DND-41 (cell line): Measurements from ENCODE around the gene IL36B.

ENCODE experiments used
- ATAC-seq: fragments of 200-7000 bp; cut with Tn5 transposase; 3 replicates; pipeline ENCODE4 v1.9.1; 2021; ENCODE audit warnings: low read depth; ENCODE audit not compliant: insufficient read depth
- DNase-seq: peaks from one replicate; pipeline ENCODE4 v3.0.0-alpha.2; 2020
- H2AFZ ChIP-seq: 2 replicates; pipeline ENCODE4 v1.6.0; 2012; ENCODE audit warnings: low read depth, low read length
- H3K27ac ChIP-seq: 2 replicates; pipeline ENCODE4 v1.5.1; 2012; ENCODE audit warnings: low read length, inconsistent platforms
- H3K27me3 ChIP-seq: fragments of 200-600 bp; sonication (generic); 2 replicates; pipeline ENCODE4 v1.6.0; 2012; ENCODE audit warnings: low read length, mild to moderate bottlenecking, inconsistent platforms; ENCODE audit not compliant: insufficient read depth, poor library complexity
- H3K36me3 ChIP-seq: 2 replicates; pipeline ENCODE4 v1.5.1; 2012; ENCODE audit warnings: low read length, inconsistent platforms; ENCODE audit not compliant: insufficient read depth
- H3K4me1 ChIP-seq: 2 replicates; pipeline ENCODE4 v1.5.1; 2012; ENCODE audit warnings: mild to moderate bottlenecking, low read length; ENCODE audit not compliant: insufficient read depth
- H3K4me2 ChIP-seq: 2 replicates; pipeline ENCODE4 v1.6.0; 2012; ENCODE audit warnings: mild to moderate bottlenecking, moderate library complexity, low read length, inconsistent platforms; ENCODE audit not compliant: insufficient read depth
- H3K4me3 ChIP-seq, 2 experiments: fragments of 200-600 bp in 1 of 2; shearing (Covaris generic) in 1 of 2; 2 replicates each; pipeline ENCODE4 v1.5.1; 2012 to 2016; ENCODE audit warnings: inconsistent platforms in 2 of 2, low read length in 2 of 2, mild to moderate bottlenecking in 2 of 2, low read depth in 1 of 2, moderate library complexity in 1 of 2
- H3K79me2 ChIP-seq: 2 replicates; pipeline ENCODE4 v1.6.0; 2012; ENCODE audit warnings: low read length, inconsistent platforms; ENCODE audit not compliant: insufficient read depth
- H3K9ac ChIP-seq: 2 replicates; pipeline ENCODE4 v1.6.0; 2012; ENCODE audit warnings: low read depth, mild to moderate bottlenecking, inconsistent platforms, low read length, moderate library complexity
- H3K9me3 ChIP-seq: 2 replicates; pipeline ENCODE4 v1.5.1; 2012; ENCODE audit warnings: low read length, moderate library complexity, mild to moderate bottlenecking, inconsistent platforms; ENCODE audit not compliant: insufficient read depth, severe bottlenecking
- H4K20me1 ChIP-seq: 2 replicates; pipeline ENCODE4 v1.6.0; 2012; ENCODE audit warnings: low read length; ENCODE audit not compliant: insufficient read depth
- CTCF ChIP-seq: IDR thresholded peaks from 2 replicates; pipeline ENCODE4 v1.5.1; 2012; ENCODE audit warnings: borderline replicate concordance, low read length, moderate library complexity, mild to moderate bottlenecking; ENCODE audit not compliant: poor library complexity, severe bottlenecking; ENCODE audit errors: extremely low read depth
- EZH2 ChIP-seq: IDR thresholded peaks from 3 replicates; pipeline ENCODE4 v1.6.1; 2012; ENCODE audit warnings: borderline replicate concordance, low read depth, mild to moderate bottlenecking, moderate library complexity, low read length, inconsistent platforms; ENCODE audit not compliant: severe bottlenecking

IL36B gene

GRCh38 chr2:113015655-113016054 lies 37.0 kb downstream of the IL36B start:
- no peak overlapping the region for H3K27ac ChIP-seq
- H4K20me1 ChIP-seq: no peaks in the 10 kb centered on the region
- H3K4me1 ChIP-seq: no peaks in the 10 kb centered on the region
- no peak overlapping the region for H3K4me2 ChIP-seq
- peaks cover 3% of the 10 kb centered on the region for H3K27me3 ChIP-seq
- ATAC-seq: no peak
- no peak overlapping the region for H2AFZ ChIP-seq
- no peak for TF ChIP-seq EZH2
- TF ChIP-seq CTCF: no peak
- no peaks in the 10 kb centered on the region for H3K79me2 ChIP-seq
- H3K9ac ChIP-seq: no peak overlapping the region
- no peak for DNase-seq
- H3K36me3 ChIP-seq: no peaks in the 10 kb centered on the region
- H3K9me3 ChIP-seq: no peaks in the 10 kb centered on the region
- no peak overlapping the region for H3K4me3 ChIP-seq

DNA sequence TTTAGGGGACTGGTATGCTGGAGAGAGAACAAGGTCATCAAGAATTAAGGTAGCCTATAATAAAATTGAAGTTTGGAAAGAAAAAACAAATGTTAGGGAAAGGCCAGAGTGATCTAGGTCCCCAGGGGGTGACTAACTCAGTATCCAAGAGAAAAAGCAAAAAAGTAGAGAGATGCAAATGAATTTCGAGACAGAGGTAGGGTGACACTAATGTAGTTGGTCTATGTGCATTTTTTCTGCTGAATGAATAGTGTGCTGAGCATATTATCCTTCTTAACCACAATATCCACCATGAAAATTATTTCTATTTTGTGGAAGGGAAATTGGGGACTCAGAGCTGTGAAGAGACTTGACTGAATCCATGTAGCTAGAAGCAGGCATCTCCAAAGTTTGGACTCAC lies 37.6 kb downstream of the IL36B start:
- no peaks in the 10 kb centered on the region for H3K36me3 ChIP-seq
- no peak overlapping the region for H3K4me2 ChIP-seq
- peaks cover 7% of the 10 kb centered on the region for H3K27me3 ChIP-seq
- H3K4me1 ChIP-seq: no peaks in the 10 kb centered on the region
- no peaks in the 10 kb centered on the region for H4K20me1 ChIP-seq
- no peak overlapping the region for H3K27ac ChIP-seq
- no peaks in the 10 kb centered on the region for H3K79me2 ChIP-seq
- no peak overlapping the region for H2AFZ ChIP-seq
- no peak for TF ChIP-seq CTCF
- no peak for TF ChIP-seq EZH2
- DNase-seq (no peak), ATAC-seq (no peak)
- H3K4me3 ChIP-seq: no peak overlapping the region
- H3K9ac ChIP-seq: no peak overlapping the region
- H3K9me3 ChIP-seq: no peaks in the 10 kb centered on the region

DNA sequence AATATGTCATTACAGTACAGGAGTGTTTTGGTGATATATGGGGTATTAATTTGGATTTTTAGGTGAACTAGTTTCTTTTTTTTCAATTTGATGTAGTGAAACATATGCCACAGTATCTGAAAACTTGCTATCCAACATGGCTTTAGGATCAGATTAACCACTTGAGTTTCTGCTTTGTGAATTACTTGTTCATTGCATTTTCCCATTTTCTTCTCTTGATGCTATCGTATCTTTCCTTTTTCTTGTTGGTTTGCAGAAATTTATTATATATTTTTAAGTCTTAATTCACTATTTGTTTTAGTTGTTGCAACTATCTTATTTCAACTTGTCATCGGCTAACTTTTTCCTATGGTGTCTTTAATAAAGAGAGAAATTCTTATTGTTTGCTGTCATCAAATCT lies 38.6 kb downstream of the IL36B start:
- H3K4me3 ChIP-seq: no peak overlapping the region
- no peak for ATAC-seq

More for the DNA sequence above, 38.6 kb downstream of the IL36B start:
- no peak overlapping the region for H2AFZ ChIP-seq
- TF ChIP-seq CTCF: no peak
- TF ChIP-seq EZH2: no peak
- H3K36me3 ChIP-seq: no peaks in the 10 kb centered on the region
- no peak for DNase-seq
- no peaks in the 10 kb centered on the region for H4K20me1 ChIP-seq
- H3K4me1 ChIP-seq: no peaks in the 10 kb centered on the region
- no peaks in the 10 kb centered on the region for H3K9me3 ChIP-seq
- no peaks in the 10 kb centered on the region for H3K79me2 ChIP-seq
- no peak overlapping the region for H3K27ac ChIP-seq
- H3K4me2 ChIP-seq: no peak overlapping the region
- H3K9ac ChIP-seq: no peak overlapping the region
- H3K27me3 ChIP-seq: peaks cover 8% of the 10 kb centered on the region
